Progenitor cell of endocrine pancreas (in vitro differentiated cells): ENCODE measurements around the gene EFEMP2. TPM values are rescaled to one million over a fixed set of nuclear protein-coding genes. Genes with fewer than 3 reads are reported as not detected.

Source experiments
- DNase-seq: peaks from one replicate; pipeline ENCODE4 v3.0.0; 2021; ENCODE audit warnings: low spot score; ENCODE audit not compliant: unreplicated experiment
- H3K27ac Mint-ChIP-seq: 2 replicates; pipeline ENCODE4 v1.8.0; 2021; ENCODE audit warnings: mild to moderate bottlenecking, moderate library complexity, mixed read lengths
- H3K27me3 Mint-ChIP-seq: 2 replicates; pipeline ENCODE4 v1.8.0; 2021; ENCODE audit warnings: mixed read lengths
- H3K36me3 Mint-ChIP-seq: 2 replicates; pipeline ENCODE4 v1.8.0; 2022; ENCODE audit warnings: mixed read lengths; ENCODE audit not compliant: insufficient read depth
- H3K4me1 Mint-ChIP-seq: 2 replicates; pipeline ENCODE4 v1.8.0; 2021; ENCODE audit warnings: low read depth, mixed read lengths
- H3K4me3 Mint-ChIP-seq: 2 replicates; pipeline ENCODE4 v1.8.0; 2021; ENCODE audit warnings: low read depth, mild to moderate bottlenecking, moderate library complexity, mixed read lengths
- H3K9me3 Mint-ChIP-seq: 2 replicates; pipeline ENCODE4 v1.8.0; 2021; ENCODE audit warnings: low read depth, mixed read lengths
- total RNA-seq: library from RNA; stranded (reverse); gene quantifications from 2 replicates; pipeline ENCODE4 v1.2.1, GENCODE V29; 2021
- TF ChIP-seq, protein P1 (sequence below): fragments of 200-600 bp; sonication (generic); IDR thresholded peaks from one replicate; pipeline ENCODE4 v1.5.0; 2021; ENCODE audit warnings: antibody characterized with exemption, mild to moderate bottlenecking; ENCODE audit not compliant: unreplicated experiment

Gene EFEMP2
- total RNA-seq, 1 donor from 2014 or later = 90.5 TPM

DNA sequence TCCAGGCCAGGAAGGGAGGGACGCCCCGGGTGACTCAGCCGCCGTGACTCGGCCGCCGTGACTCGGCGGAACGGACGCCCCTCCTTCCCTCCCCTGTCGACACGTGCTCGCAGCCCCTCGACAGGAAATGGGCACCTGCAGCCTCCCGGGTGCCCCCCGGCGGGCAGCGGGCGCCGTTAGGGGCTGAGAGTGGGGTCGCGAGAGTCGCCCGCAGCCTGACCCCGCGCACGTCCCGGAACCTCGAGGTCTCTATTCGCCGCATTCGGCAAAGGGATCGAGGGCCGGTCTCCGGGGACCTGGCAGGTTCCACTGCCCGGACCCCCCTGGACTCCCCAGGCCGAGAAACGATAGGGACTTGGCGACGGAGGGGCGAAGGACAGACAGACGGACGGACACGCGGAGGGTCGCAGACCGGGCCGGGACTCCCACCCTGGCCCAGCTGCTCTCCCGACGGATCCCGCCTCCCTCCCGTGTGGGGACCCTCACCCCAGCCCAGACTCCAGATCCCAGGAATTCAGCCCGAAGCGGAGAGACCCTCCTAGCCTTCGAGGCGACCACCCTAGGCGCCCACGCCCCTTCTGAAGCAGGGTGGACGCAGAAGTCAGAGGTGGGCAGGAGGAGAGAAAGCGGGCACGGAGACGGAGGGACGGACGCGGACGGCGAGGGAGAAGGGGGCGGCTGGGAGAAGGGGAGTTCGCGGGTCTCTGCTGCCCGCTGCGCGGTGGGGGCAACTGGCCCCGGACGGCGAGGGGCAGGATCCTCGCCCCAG, 26.9 kb upstream of the EFEMP2 start:
- TF ChIP-seq, protein P1, sequence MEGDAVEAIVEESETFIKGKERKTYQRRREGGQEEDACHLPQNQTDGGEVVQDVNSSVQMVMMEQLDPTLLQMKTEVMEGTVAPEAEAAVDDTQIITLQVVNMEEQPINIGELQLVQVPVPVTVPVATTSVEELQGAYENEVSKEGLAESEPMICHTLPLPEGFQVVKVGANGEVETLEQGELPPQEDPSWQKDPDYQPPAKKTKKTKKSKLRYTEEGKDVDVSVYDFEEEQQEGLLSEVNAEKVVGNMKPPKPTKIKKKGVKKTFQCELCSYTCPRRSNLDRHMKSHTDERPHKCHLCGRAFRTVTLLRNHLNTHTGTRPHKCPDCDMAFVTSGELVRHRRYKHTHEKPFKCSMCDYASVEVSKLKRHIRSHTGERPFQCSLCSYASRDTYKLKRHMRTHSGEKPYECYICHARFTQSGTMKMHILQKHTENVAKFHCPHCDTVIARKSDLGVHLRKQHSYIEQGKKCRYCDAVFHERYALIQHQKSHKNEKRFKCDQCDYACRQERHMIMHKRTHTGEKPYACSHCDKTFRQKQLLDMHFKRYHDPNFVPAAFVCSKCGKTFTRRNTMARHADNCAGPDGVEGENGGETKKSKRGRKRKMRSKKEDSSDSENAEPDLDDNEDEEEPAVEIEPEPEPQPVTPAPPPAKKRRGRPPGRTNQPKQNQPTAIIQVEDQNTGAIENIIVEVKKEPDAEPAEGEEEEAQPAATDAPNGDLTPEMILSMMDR = no peak
- no peaks in the 10 kb centered on the region for H3K9me3 Mint-ChIP-seq
- peaks cover 76% of the 10 kb centered on the region for H3K27me3 Mint-ChIP-seq
- H3K36me3 Mint-ChIP-seq = no peaks in the 10 kb centered on the region
- peak overlapping the region; percentile 62 for H3K4me3 Mint-ChIP-seq
- H3K4me1 Mint-ChIP-seq = peaks cover 1% of the 10 kb centered on the region
- DNase-seq = no peak
- H3K27ac Mint-ChIP-seq = no peak overlapping the region

DNA sequence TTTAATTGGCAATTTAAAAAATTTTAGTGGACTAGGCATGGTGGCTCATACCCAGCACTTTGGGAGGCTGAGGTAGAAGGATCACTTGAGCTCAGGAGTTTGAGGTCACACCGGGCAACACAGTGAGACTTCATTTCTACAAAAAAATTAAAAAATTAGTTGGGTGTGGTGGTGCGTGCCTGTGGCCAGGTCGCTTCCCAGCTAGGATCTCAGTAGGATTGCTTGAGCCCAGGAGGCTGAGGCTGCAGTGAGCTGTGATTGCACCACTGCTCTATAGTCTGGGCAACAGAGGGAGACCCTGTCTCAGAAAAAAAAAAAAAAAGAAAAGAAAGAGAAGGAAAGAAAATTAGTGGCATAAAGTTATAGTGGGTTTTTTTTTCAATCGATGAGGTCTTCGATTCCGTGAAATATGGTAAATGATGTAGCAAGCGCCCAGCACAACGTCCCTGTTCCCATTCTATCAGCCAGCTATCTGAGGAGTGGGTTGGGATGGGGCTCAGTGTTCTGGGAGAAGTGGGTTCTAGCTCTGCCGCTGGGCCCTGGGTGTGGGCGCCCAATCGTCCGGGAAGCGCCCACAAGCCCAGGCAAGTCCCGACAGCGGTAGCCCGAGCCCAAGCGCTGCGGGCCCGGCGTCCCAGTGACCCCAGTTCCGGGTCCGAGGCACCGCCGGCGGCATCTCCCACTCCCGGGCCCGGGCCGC, 26.2 kb upstream of the EFEMP2 start:
- peak overlapping the region; percentile 62 for H3K4me3 Mint-ChIP-seq
- peak overlapping the region; percentile 81 for H3K27ac Mint-ChIP-seq
- no peaks in the 10 kb centered on the region for H3K36me3 Mint-ChIP-seq
- peaks cover 1% of the 10 kb centered on the region for H3K4me1 Mint-ChIP-seq
- no peak for DNase-seq
- peaks cover 71% of the 10 kb centered on the region for H3K27me3 Mint-ChIP-seq
- TF ChIP-seq, protein P1 = no peak
- H3K9me3 Mint-ChIP-seq = no peaks in the 10 kb centered on the region

DNA sequence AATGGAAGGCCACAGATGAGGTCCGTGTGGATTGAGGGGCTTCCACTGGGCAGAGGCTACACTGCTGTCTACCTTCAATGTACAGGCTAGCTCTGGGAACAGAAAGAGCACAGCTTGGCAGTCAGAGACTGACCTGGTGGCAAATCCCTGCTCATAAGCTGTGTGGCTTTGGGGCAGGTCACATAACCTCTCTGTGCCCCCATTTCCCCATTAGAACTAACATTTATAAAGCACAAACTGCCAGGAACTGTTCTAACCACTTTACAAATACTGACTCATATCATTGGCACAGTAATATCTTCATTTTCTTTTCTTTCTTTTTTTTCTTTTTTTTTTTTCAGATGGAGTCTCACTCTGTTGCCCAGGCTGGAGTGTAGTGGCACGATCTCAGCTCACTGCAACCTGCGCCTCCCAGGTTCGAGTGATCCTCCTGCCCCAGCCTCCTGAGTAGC, 24.4 kb upstream of the EFEMP2 start:
- Mint-ChIP-seq H3K9me3 (no peaks in the 10 kb centered on the region), H3K36me3 (no peaks in the 10 kb centered on the region), H3K27ac (no peak overlapping the region), H3K27me3 (peaks cover 64% of the 10 kb centered on the region), H3K4me3 (no peak overlapping the region), H3K4me1 (peaks cover 6% of the 10 kb centered on the region)
- TF ChIP-seq, protein P1 = no peak
- DNase-seq = no peak

DNA sequence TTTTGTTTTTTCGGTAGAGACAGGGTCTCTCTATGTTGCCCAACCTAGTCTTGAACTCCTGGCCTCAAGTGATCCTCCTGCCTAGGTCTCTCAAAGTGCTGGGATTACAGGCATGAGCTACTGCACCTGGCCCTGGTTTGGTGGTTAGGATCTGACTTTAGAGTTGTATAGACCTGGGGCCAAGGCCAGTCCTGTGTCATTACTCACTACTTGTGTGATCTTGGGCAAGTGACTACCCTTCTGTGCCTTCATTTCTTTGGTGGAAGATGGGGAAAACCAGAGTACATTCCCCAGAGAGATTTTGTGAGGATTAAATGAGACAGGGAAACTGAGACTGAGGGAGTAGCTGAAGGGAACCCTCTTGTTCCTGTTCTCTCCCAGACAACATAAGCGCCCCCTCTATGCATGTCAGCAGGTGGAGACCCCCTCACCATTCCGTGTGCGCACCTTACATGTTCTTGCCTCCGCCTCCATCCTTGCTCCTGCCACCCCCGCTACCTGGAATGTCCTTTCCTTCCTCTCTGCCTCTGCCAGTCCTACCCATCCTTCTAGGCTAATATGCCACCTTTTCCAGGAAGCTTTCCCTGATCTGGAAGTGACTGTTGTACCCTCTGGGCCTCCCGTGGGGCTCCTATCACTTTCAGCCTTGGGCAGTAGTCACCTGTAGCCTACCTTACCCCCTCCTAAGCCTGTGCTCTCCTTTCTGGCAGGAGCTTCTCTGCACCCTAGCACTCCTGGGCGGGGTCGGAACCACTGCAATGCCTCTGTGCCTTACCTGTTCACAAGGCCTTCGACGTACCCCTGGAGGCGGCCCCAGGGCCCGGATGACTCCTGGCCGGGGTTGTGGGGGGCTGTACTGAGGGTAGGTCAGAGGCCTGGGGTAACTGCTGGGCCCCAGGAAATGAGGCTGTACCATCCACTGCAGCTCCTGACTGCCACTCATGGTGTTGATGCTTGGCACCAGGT, 23.7 kb upstream of the EFEMP2 start:
- Mint-ChIP-seq H3K4me1 (peaks cover 6% of the 10 kb centered on the region), H3K4me3 (no peak overlapping the region), H3K27me3 (peaks cover 59% of the 10 kb centered on the region), H3K36me3 (no peaks in the 10 kb centered on the region), H3K27ac (no peak overlapping the region), H3K9me3 (no peaks in the 10 kb centered on the region)
- TF ChIP-seq, protein P1 = no peak
- no peak for DNase-seq
